Measurements from ENCODE around the gene CLDN1.

Gene CLDN1

GRCh38 chr3:190333961-190334360, 11.7 kb upstream of the CLDN1 start:
- no peaks in the 10 kb centered on the region for H3K9me3 ChIP-seq (ENCODE audit: control insufficient read depth, low read length)
- 100% methylated on average over 1 of the region's 1 CpG for WGBS, 2 experiments (ENCODE audit: insufficient coverage in 2 of 2)
- H3K4me3 ChIP-seq (ENCODE audit: extremely low read depth, insufficient read depth, low read length, poor library complexity, severe bottlenecking), result no peak overlapping the region
- no peak overlapping the region for H3K27ac ChIP-seq (ENCODE audit: low read depth, low read length, severe bottlenecking)
- H3K36me3 ChIP-seq (ENCODE audit: control insufficient read depth, insufficient read depth, low read length), result no peaks in the 10 kb centered on the region
- no peaks in the 10 kb centered on the region for H3K4me1 ChIP-seq (ENCODE audit: control insufficient read depth, insufficient read depth, low read length, poor library complexity, severe bottlenecking)

GRCh38 chr3:190330936-190331734, 8.9 kb upstream of the CLDN1 start:
- Histone ChIP-seq H3K36me3 (ENCODE audit: control insufficient read depth, insufficient read depth, low read length) (no peaks in the 10 kb centered on the region), H3K4me1 (ENCODE audit: control insufficient read depth, insufficient read depth, low read length, poor library complexity, severe bottlenecking) (no peaks in the 10 kb centered on the region), H3K9me3 (ENCODE audit: control insufficient read depth, low read length) (no peaks in the 10 kb centered on the region), H3K4me3 (ENCODE audit: extremely low read depth, insufficient read depth, low read length, poor library complexity, severe bottlenecking) (no peak overlapping the region), H3K27ac (ENCODE audit: low read depth, low read length, severe bottlenecking) (no peak overlapping the region)
- WGBS, 2 experiments (ENCODE audit: insufficient coverage in 2 of 2), result 43% methylated on average over 2 of the region's 3 CpGs; no CpG with 5 or more reads in 1 of the 2 experiments

- 90 to 94% methylated on average over 2 to 4 of the region's 4 CpGs for WGBS, 2 experiments (ENCODE audit: insufficient coverage in 2 of 2)
- Histone ChIP-seq H3K36me3 (ENCODE audit: control insufficient read depth, insufficient read depth, low read length) (no peaks in the 10 kb centered on the region), H3K9me3 (ENCODE audit: control insufficient read depth, low read length) (no peaks in the 10 kb centered on the region), H3K27ac (ENCODE audit: low read depth, low read length, severe bottlenecking) (no peak overlapping the region), H3K4me3 (ENCODE audit: extremely low read depth, insufficient read depth, low read length, poor library complexity, severe bottlenecking) (no peak overlapping the region), H3K4me1 (ENCODE audit: control insufficient read depth, insufficient read depth, low read length, poor library complexity, severe bottlenecking) (no peaks in the 10 kb centered on the region)
Observed at GRCh38 chr3:190326930-190327329, 4.7 kb upstream of the CLDN1 start.

GRCh38 chr3:190326361-190326760, 4.1 kb upstream of the CLDN1 start:
- no peaks in the 10 kb centered on the region for H3K9me3 ChIP-seq (ENCODE audit: control insufficient read depth, low read length)
- H3K4me1 ChIP-seq (ENCODE audit: control insufficient read depth, insufficient read depth, low read length, poor library complexity, severe bottlenecking), result no peaks in the 10 kb centered on the region
- H3K4me3 ChIP-seq (ENCODE audit: extremely low read depth, insufficient read depth, low read length, poor library complexity, severe bottlenecking), result no peak overlapping the region
- H3K27ac ChIP-seq (ENCODE audit: low read depth, low read length, severe bottlenecking), result no peak overlapping the region
- H3K36me3 ChIP-seq (ENCODE audit: control insufficient read depth, insufficient read depth, low read length), result no peaks in the 10 kb centered on the region
- WGBS, 2 experiments (ENCODE audit: insufficient coverage in 2 of 2), result 82 to 92% methylated on average over 2 of the region's 4 CpGs

- no peak overlapping the region for H3K27ac ChIP-seq (ENCODE audit: low read depth, low read length, severe bottlenecking)
- no peaks in the 10 kb centered on the region for H3K4me1 ChIP-seq (ENCODE audit: control insufficient read depth, insufficient read depth, low read length, poor library complexity, severe bottlenecking)
- H3K36me3 ChIP-seq (ENCODE audit: control insufficient read depth, insufficient read depth, low read length), result no peaks in the 10 kb centered on the region
- no peak overlapping the region for H3K4me3 ChIP-seq (ENCODE audit: extremely low read depth, insufficient read depth, low read length, poor library complexity, severe bottlenecking)
- 71 to 100% methylated on average over 1 of the region's 1 CpG for WGBS, 2 experiments (ENCODE audit: insufficient coverage in 2 of 2)
- no peaks in the 10 kb centered on the region for H3K9me3 ChIP-seq (ENCODE audit: control insufficient read depth, low read length)
Observed at GRCh38 chr3:190325923-190326322, 3.7 kb upstream of the CLDN1 start.

- no peak overlapping the region for H3K27ac ChIP-seq (ENCODE audit: low read depth, low read length, severe bottlenecking)
- H3K9me3 ChIP-seq (ENCODE audit: control insufficient read depth, low read length), result no peaks in the 10 kb centered on the region
- WGBS, 2 experiments (ENCODE audit: insufficient coverage in 2 of 2), result 100% methylated on average over 2 to 3 of the region's 8 CpGs
- no peak overlapping the region for H3K4me3 ChIP-seq (ENCODE audit: extremely low read depth, insufficient read depth, low read length, poor library complexity, severe bottlenecking)
- H3K4me1 ChIP-seq (ENCODE audit: control insufficient read depth, insufficient read depth, low read length, poor library complexity, severe bottlenecking), result no peaks in the 10 kb centered on the region
- H3K36me3 ChIP-seq (ENCODE audit: control insufficient read depth, insufficient read depth, low read length), result no peaks in the 10 kb centered on the region
Observed at GRCh38 chr3:190323246-190323626, 990 bp upstream of the CLDN1 start.

- no peaks in the 10 kb centered on the region for H3K9me3 ChIP-seq (ENCODE audit: control insufficient read depth, low read length)
Observed at GRCh38 chr3:190322604-190323245, 479 bp upstream of the CLDN1 start.

GRCh38 chr3:190320594-190321362, 1.5 kb downstream of the CLDN1 start:
- no peaks in the 10 kb centered on the region for H3K9me3 ChIP-seq (ENCODE audit: control insufficient read depth, low read length)
- H3K4me1 ChIP-seq (ENCODE audit: control insufficient read depth, insufficient read depth, low read length, poor library complexity, severe bottlenecking), result no peaks in the 10 kb centered on the region
- WGBS, 2 experiments (ENCODE audit: insufficient coverage in 2 of 2), result 89 to 100% methylated on average over 2 to 4 of the region's 7 CpGs
- H3K4me3 ChIP-seq (ENCODE audit: extremely low read depth, insufficient read depth, low read length, poor library complexity, severe bottlenecking), result no peak overlapping the region
- no peak overlapping the region for H3K27ac ChIP-seq (ENCODE audit: low read depth, low read length, severe bottlenecking)
- H3K36me3 ChIP-seq (ENCODE audit: control insufficient read depth, insufficient read depth, low read length), result no peaks in the 10 kb centered on the region

More at GRCh38 chr3:190322604-190323245, 479 bp upstream of the CLDN1 start:
- Histone ChIP-seq H3K27ac (ENCODE audit: low read depth, low read length, severe bottlenecking) (no peak overlapping the region), H3K4me1 (ENCODE audit: control insufficient read depth, insufficient read depth, low read length, poor library complexity, severe bottlenecking) (no peaks in the 10 kb centered on the region), H3K4me3 (ENCODE audit: extremely low read depth, insufficient read depth, low read length, poor library complexity, severe bottlenecking) (peak overlapping the region; percentile 49), H3K36me3 (ENCODE audit: control insufficient read depth, insufficient read depth, low read length) (no peaks in the 10 kb centered on the region)
- WGBS, 2 experiments (ENCODE audit: insufficient coverage in 2 of 2), result 9 to 14% methylated on average over 8 to 11 of the region's 12 CpGs

GRCh38 chr3:190319660-190320059, 2.6 kb downstream of the CLDN1 start:
- Histone ChIP-seq H3K36me3 (ENCODE audit: control insufficient read depth, insufficient read depth, low read length) (no peaks in the 10 kb centered on the region), H3K9me3 (ENCODE audit: control insufficient read depth, low read length) (no peaks in the 10 kb centered on the region), H3K4me1 (ENCODE audit: control insufficient read depth, insufficient read depth, low read length, poor library complexity, severe bottlenecking) (no peaks in the 10 kb centered on the region), H3K4me3 (ENCODE audit: extremely low read depth, insufficient read depth, low read length, poor library complexity, severe bottlenecking) (no peak overlapping the region), H3K27ac (ENCODE audit: low read depth, low read length, severe bottlenecking) (no peak overlapping the region)
- WGBS, 2 experiments (ENCODE audit: insufficient coverage in 2 of 2), result 83 to 95% methylated on average over 3 of the region's 4 CpGs

GRCh38 chr3:190318666-190319065, 3.6 kb downstream of the CLDN1 start:
- H3K9me3 ChIP-seq (ENCODE audit: control insufficient read depth, low read length), result no peaks in the 10 kb centered on the region
- H3K27ac ChIP-seq (ENCODE audit: low read depth, low read length, severe bottlenecking), result no peak overlapping the region
- no peak overlapping the region for H3K4me3 ChIP-seq (ENCODE audit: extremely low read depth, insufficient read depth, low read length, poor library complexity, severe bottlenecking)
- H3K36me3 ChIP-seq (ENCODE audit: control insufficient read depth, insufficient read depth, low read length), result no peaks in the 10 kb centered on the region
- no peaks in the 10 kb centered on the region for H3K4me1 ChIP-seq (ENCODE audit: control insufficient read depth, insufficient read depth, low read length, poor library complexity, severe bottlenecking)
- 82 to 95% methylated on average over 1 to 4 of the region's 5 CpGs for WGBS, 2 experiments (ENCODE audit: insufficient coverage in 2 of 2)

Data from mesodermal cell (in vitro differentiated cells).